KOPT-K1 (cell line): ENCODE data around the gene ECM2.

ENCODE experiments used
- H3K27ac ChIP-seq: fragments of 200-600 bp; sonication (generic); 2 replicates; pipeline ENCODE4 v1.5.1; 2016; ENCODE audit warnings: antibody characterized with exemption, mild to moderate bottlenecking, low read depth, low read length; ENCODE audit not compliant: poor library complexity, severe bottlenecking
- H3K36me3 ChIP-seq: fragments of 200-600 bp; sonication (generic); 2 replicates; pipeline ENCODE4 v1.5.1; 2017; ENCODE audit warnings: antibody characterized with exemption, mild to moderate bottlenecking, low read length, moderate library complexity; ENCODE audit not compliant: insufficient read depth
- H3K9me3 ChIP-seq: fragments of 200-600 bp; sonication (generic); 2 replicates; pipeline ENCODE4 v1.5.1; 2017; ENCODE audit warnings: antibody characterized with exemption, low read length, mild to moderate bottlenecking; ENCODE audit not compliant: insufficient read depth, poor library complexity, severe bottlenecking

The ECM2 gene

GRCh38 chr9:92543972-92544371, 8.2 kb upstream of the ECM2 start:
- Histone ChIP-seq H3K36me3 (no peaks in the 10 kb centered on the region), H3K27ac (no peak overlapping the region), H3K9me3 (no peaks in the 10 kb centered on the region)

GRCh38 chr9:92538541-92538940, 2.8 kb upstream of the ECM2 start:
- H3K9me3 ChIP-seq: no peaks in the 10 kb centered on the region
- no peaks in the 10 kb centered on the region for H3K36me3 ChIP-seq

GRCh38 chr9:92534674-92535073, 1.1 kb downstream of the ECM2 start:
- Histone ChIP-seq H3K36me3 (no peaks in the 10 kb centered on the region), H3K9me3 (no peaks in the 10 kb centered on the region), H3K27ac (no peak overlapping the region)

More at GRCh38 chr9:92538541-92538940, 2.8 kb upstream of the ECM2 start:
- no peak overlapping the region for H3K27ac ChIP-seq

GRCh38 chr9:92534204-92534603, 1.6 kb downstream of the ECM2 start:
- no peak overlapping the region for H3K27ac ChIP-seq
- no peaks in the 10 kb centered on the region for H3K36me3 ChIP-seq
- no peaks in the 10 kb centered on the region for H3K9me3 ChIP-seq

GRCh38 chr9:92530893-92531292, 4.9 kb downstream of the ECM2 start:
- Histone ChIP-seq H3K27ac (no peak overlapping the region), H3K36me3 (no peaks in the 10 kb centered on the region), H3K9me3 (no peaks in the 10 kb centered on the region)

GRCh38 chr9:92529124-92529523, 6.7 kb downstream of the ECM2 start:
- Histone ChIP-seq H3K27ac (no peak overlapping the region), H3K36me3 (no peaks in the 10 kb centered on the region), H3K9me3 (no peaks in the 10 kb centered on the region)

- H3K9me3 ChIP-seq: no peaks in the 10 kb centered on the region
- H3K36me3 ChIP-seq: no peaks in the 10 kb centered on the region
- H3K27ac ChIP-seq: no peak overlapping the region
These were observed 7.3 kb downstream of the ECM2 start for GRCh38 chr9:92528522-92528849.

- Histone ChIP-seq H3K27ac (no peak overlapping the region), H3K36me3 (no peaks in the 10 kb centered on the region), H3K9me3 (no peaks in the 10 kb centered on the region)
These were observed 7.8 kb downstream of the ECM2 start for GRCh38 chr9:92527832-92528521.

GRCh38 chr9:92527291-92527828, 8.4 kb downstream of the ECM2 start:
- Histone ChIP-seq H3K27ac (no peak overlapping the region), H3K36me3 (no peaks in the 10 kb centered on the region), H3K9me3 (no peaks in the 10 kb centered on the region)

- Histone ChIP-seq H3K27ac (no peak overlapping the region), H3K36me3 (no peaks in the 10 kb centered on the region), H3K9me3 (no peaks in the 10 kb centered on the region)
These were observed 10.5 kb downstream of the ECM2 start for GRCh38 chr9:92525306-92525705.

GRCh38 chr9:92524881-92525280, 10.9 kb downstream of the ECM2 start:
- no peaks in the 10 kb centered on the region for H3K36me3 ChIP-seq
- H3K9me3 ChIP-seq: no peaks in the 10 kb centered on the region
- no peak overlapping the region for H3K27ac ChIP-seq

- Histone ChIP-seq H3K27ac (no peak overlapping the region), H3K36me3 (no peaks in the 10 kb centered on the region), H3K9me3 (no peaks in the 10 kb centered on the region)
These were observed 12.5 kb downstream of the ECM2 start for GRCh38 chr9:92522983-92523970.

- H3K36me3 ChIP-seq: no peaks in the 10 kb centered on the region
These were observed 15.0 kb downstream of the ECM2 start for GRCh38 chr9:92520837-92521236.

GRCh38 chr9:92518199-92518598, 17.6 kb downstream of the ECM2 start:
- H3K9me3 ChIP-seq: no peaks in the 10 kb centered on the region
- H3K27ac ChIP-seq: no peak overlapping the region
- no peaks in the 10 kb centered on the region for H3K36me3 ChIP-seq

More at GRCh38 chr9:92520837-92521236, 15.0 kb downstream of the ECM2 start:
- Histone ChIP-seq H3K9me3 (no peaks in the 10 kb centered on the region), H3K27ac (no peak overlapping the region)

- no peaks in the 10 kb centered on the region for H3K36me3 ChIP-seq
- H3K27ac ChIP-seq: no peak overlapping the region
- H3K9me3 ChIP-seq: no peaks in the 10 kb centered on the region
These were observed 18.7 kb downstream of the ECM2 start for GRCh38 chr9:92517046-92517445.
